ENCODE results near the gene GPRC5C. TPM values are rescaled to one million over a fixed set of nuclear protein-coding genes. Genes with fewer than 3 reads are reported as not detected.

GPRC5C gene
- total and polyA plus RNA-seq, 2 donors (not counting 3 experiments of a cell fraction or from before 2014, with no cell fraction given): not detected

GRCh38 chr17:74430706-74431567 is 951 bp upstream of the GPRC5C start:
- no peak for FAIRE-seq
- TF ChIP-seq EZH2 (IDR thresholded peaks at IDR 0.05; ENCODE audit: borderline replicate concordance, low read depth, low read length, severe bottlenecking) (peak; percentile 66), GATA2 (IDR thresholded peaks at IDR 0.05; ENCODE audit: insufficient read depth, insufficient read length, low read depth, low read length) (no peak)
- dilution Hi-C loops (cut with MboI; ENCODE audit: extremely low pct_ligation_motif_present, low sequenced_read_pairs): no loop called here
- Histone ChIP-seq H3K36me3 (ENCODE audit: control insufficient read depth in 2 of 2, extremely low read depth in 1 of 2, insufficient read depth in 2 of 2, low read length in 2 of 2) (no peaks in the 10 kb centered on the region), H4K20me1 (replicated peaks; ENCODE audit: control insufficient read depth, extremely low read depth, insufficient read depth, low read length) (no peaks in the 10 kb centered on the region), H3K79me2 (ENCODE audit: control insufficient read depth, insufficient read depth, low read length) (no peaks in the 10 kb centered on the region), H3K9ac (replicated peaks; ENCODE audit: extremely low read depth, insufficient read depth, low read length) (no peak overlapping the region), H3K27me3 (ENCODE audit: control insufficient read depth in 2 of 2, insufficient read depth in 2 of 2, low read length in 2 of 2) (peaks cover 23 to 30% of the 10 kb centered on the region in 2 experiments), H3K27ac (ENCODE audit: insufficient read depth, low read depth, low read length) (no peak overlapping the region), H2AFZ (ENCODE audit: low read depth, low read length) (no peak overlapping the region), H3K9me3 (replicated peaks; ENCODE audit: control insufficient read depth, insufficient read depth, low read length) (no peaks in the 10 kb centered on the region), H3K4me2 (ENCODE audit: insufficient read depth, low read length) (no peak overlapping the region), H3K4me3 (replicated peaks in 1 of 3; ENCODE audit: insufficient read depth in 1 of 3, low read depth in 1 of 3, low read length in 3 of 3) (no peak overlapping the region), H3K9me1 (replicated peaks; ENCODE audit: control insufficient read depth, extremely low read depth, insufficient read depth, low read length) (no peaks in the 10 kb centered on the region), H3K4me1 (ENCODE audit: control insufficient read depth, extremely low read depth, insufficient read depth, low read length) (no peaks in the 10 kb centered on the region)
- no TSS peak for BruUV-seq (replicated peaks)
- intact Hi-C loops (cut with micrococcal nuclease): no loop called here
- ChIA-PET CTCF (interaction anchor here (1.3 kb wide), 1 partner anchor 52 kb away, joined by 5 read pairs; no protein-coding TSS in a partner anchor), POLR2A (no interaction called here)
- DNase-seq (ENCODE audit: low read depth, low spot score): no peak

GRCh38 chr17:74432424-74432690 is 469 bp downstream of the GPRC5C start:
- Histone ChIP-seq H3K4me3 (replicated peaks in 1 of 3; ENCODE audit: insufficient read depth in 1 of 3, low read depth in 1 of 3, low read length in 3 of 3) (no peak overlapping the region), H3K27me3 (ENCODE audit: control insufficient read depth in 2 of 2, insufficient read depth in 2 of 2, low read length in 2 of 2) (peaks cover 23 to 30% of the 10 kb centered on the region in 2 experiments), H3K36me3 (ENCODE audit: control insufficient read depth in 2 of 2, extremely low read depth in 1 of 2, insufficient read depth in 2 of 2, low read length in 2 of 2) (no peaks in the 10 kb centered on the region), H3K4me1 (ENCODE audit: control insufficient read depth, extremely low read depth, insufficient read depth, low read length) (no peaks in the 10 kb centered on the region), H3K9ac (replicated peaks; ENCODE audit: extremely low read depth, insufficient read depth, low read length) (no peak overlapping the region), H2AFZ (ENCODE audit: low read depth, low read length) (no peak overlapping the region), H3K79me2 (ENCODE audit: control insufficient read depth, insufficient read depth, low read length) (no peaks in the 10 kb centered on the region), H4K20me1 (replicated peaks; ENCODE audit: control insufficient read depth, extremely low read depth, insufficient read depth, low read length) (no peaks in the 10 kb centered on the region), H3K9me1 (replicated peaks; ENCODE audit: control insufficient read depth, extremely low read depth, insufficient read depth, low read length) (no peaks in the 10 kb centered on the region), H3K4me2 (ENCODE audit: insufficient read depth, low read length) (no peak overlapping the region), H3K27ac (ENCODE audit: insufficient read depth, low read depth, low read length) (no peak overlapping the region), H3K9me3 (replicated peaks; ENCODE audit: control insufficient read depth, insufficient read depth, low read length) (no peaks in the 10 kb centered on the region)
- DNase-seq (ENCODE audit: low read depth, low spot score) (no peak), FAIRE-seq (no peak)
- CTCF ChIA-PET: no interaction called here
- POLR2A ChIA-PET: no interaction called here
- dilution Hi-C loops (cut with MboI; ENCODE audit: extremely low pct_ligation_motif_present, low sequenced_read_pairs) (no loop called here), intact Hi-C loops (cut with micrococcal nuclease) (no loop called here)
- BruUV-seq (replicated peaks): no TSS peak
- TF ChIP-seq MYC (IDR thresholded peaks at IDR 0.05; ENCODE audit: low read depth, low read length): no peak
